T1000 (cell line): ENCODE data around the gene KAZALD1.

Source experiments
- DNase-seq: peaks from one replicate; lab custom pipeline; 2025; ENCODE audit warnings: mixed read lengths; lab: John Stamatoyannopoulos, UW

The KAZALD1 gene

GRCh38 chr10:101047961-101048892, 13.6 kb upstream of the KAZALD1 start:
- DNase-seq = no peak

- no peak for DNase-seq
These were observed 11.3 kb upstream of the KAZALD1 start for GRCh38 chr10:101050208-101051069.

- peak; percentile 31 for DNase-seq
These were observed 9.5 kb upstream of the KAZALD1 start for GRCh38 chr10:101052285-101052684.

GRCh38 chr10:101053516-101053915, 8.3 kb upstream of the KAZALD1 start:
- no peak for DNase-seq

- no peak for DNase-seq
These were observed 7.4 kb upstream of the KAZALD1 start for GRCh38 chr10:101054351-101054750.

GRCh38 chr10:101054876-101055275, 6.9 kb upstream of the KAZALD1 start:
- DNase-seq = no peak

- DNase-seq = no peak
These were observed 6.4 kb upstream of the KAZALD1 start for GRCh38 chr10:101055411-101055810.

GRCh38 chr10:101056365-101057151, 5.2 kb upstream of the KAZALD1 start:
- DNase-seq = no peak

- peak; percentile 98 for DNase-seq
These were observed 1.5 kb upstream of the KAZALD1 start for GRCh38 chr10:101060036-101060950.

GRCh38 chr10:101060951-101061623, 702 bp upstream of the KAZALD1 start:
- peak; percentile 98 for DNase-seq

- DNase-seq = no peak
These were observed 652 bp downstream of the KAZALD1 start for GRCh38 chr10:101062232-101063049.

GRCh38 chr10:101063050-101063525, 1.3 kb downstream of the KAZALD1 start:
- DNase-seq = no peak

GRCh38 chr10:101063548-101064414, 2.0 kb downstream of the KAZALD1 start:
- no peak for DNase-seq

GRCh38 chr10:101064415-101065030, 2.7 kb downstream of the KAZALD1 start:
- no peak for DNase-seq

GRCh38 chr10:101065481-101066145, 3.8 kb downstream of the KAZALD1 start:
- no peak for DNase-seq

- peak; percentile 56 for DNase-seq
These were observed 4.5 kb downstream of the KAZALD1 start for GRCh38 chr10:101066146-101066895.
